Neural cell (in vitro differentiated cells): ENCODE results near the gene NTRK2.

Experiments
- CTCF ChIP-seq: fragments of 450-650 bp; IDR thresholded peaks from 2 replicates; pipeline ENCODE4 v1.5.1; 2014; ENCODE audit warnings: antibody characterized with exemption, mild to moderate bottlenecking, moderate library complexity; ENCODE audit not compliant: poor library complexity, severe bottlenecking
- EP300 ChIP-seq: fragments of 450-650 bp; conservative IDR thresholded peaks from 2 replicates; pipeline ENCODE4 v1.6.1; 2014; ENCODE audit warnings: antibody characterized with exemption, mild to moderate bottlenecking, moderate library complexity; ENCODE audit not compliant: poor library complexity, severe bottlenecking
- EZH2 ChIP-seq: fragments of 200-600, 300-800 bp; shearing (Covaris generic), sonication (generic); IDR thresholded peaks from 2 replicates; pipeline ENCODE4 v1.6.1; 2014; ENCODE audit warnings: antibody characterized with exemption, low read length, borderline replicate concordance, mild to moderate bottlenecking; ENCODE audit not compliant: insufficient read depth, poor library complexity, severe bottlenecking
- POLR2AphosphoS5 ChIP-seq: IDR thresholded peaks from 2 replicates; pipeline ENCODE4 v1.6.1; 2012
- RAD21 ChIP-seq: fragments of 450-650 bp; conservative IDR thresholded peaks from 2 replicates; pipeline ENCODE4 v1.6.1; 2014; ENCODE audit warnings: antibody characterized with exemption, mild to moderate bottlenecking, moderate library complexity
- REST ChIP-seq: IDR thresholded peaks from 2 replicates; pipeline ENCODE4 v1.6.1; 2012; ENCODE audit warnings: borderline replicate concordance
- SMC3 ChIP-seq: fragments of 450-650 bp; conservative IDR thresholded peaks from 2 replicates; pipeline ENCODE4 v1.6.1; 2014; ENCODE audit warnings: antibody characterized with exemption, mild to moderate bottlenecking, moderate library complexity; ENCODE audit not compliant: poor library complexity
- TAF1 ChIP-seq: IDR thresholded peaks from 2 replicates; pipeline ENCODE4 v1.6.1; 2012; ENCODE audit warnings: low read depth

- no peak for TF ChIP-seq EP300
- TF ChIP-seq POLR2AphosphoS5 = no peak
- TF ChIP-seq CTCF = no peak
- TF ChIP-seq SMC3 = no peak
- no peak for TF ChIP-seq REST
- TF ChIP-seq RAD21 = no peak
- TF ChIP-seq TAF1 = no peak
- TF ChIP-seq EZH2 = no peak
These were observed 78.6 kb downstream of the NTRK2 start for GRCh38 chr9:84748112-84748511.
